DOHH2 (cell line): ENCODE measurements around the gene PGGHG.
"Not testable (repeated sequence)": the region's sequence is repeated elsewhere in the genome, so short reads cannot be mapped to it uniquely, and the experiment has no call there.

Source experiments
- H3F3A ChIP-seq: fragments of 200-600 bp; sonication (generic), shearing (Covaris generic); 2 replicates; pipeline ENCODE4 v1.6.0; 2016; ENCODE audit warnings: antibody characterized with exemption, mild to moderate bottlenecking; ENCODE audit not compliant: control insufficient read depth, insufficient read depth
- H3K27ac ChIP-seq: fragments of 200-600 bp; sonication (generic); 2 replicates; pipeline ENCODE4 v1.5.1; 2014; ENCODE audit warnings: low read depth, mild to moderate bottlenecking, low read length, moderate library complexity
- H3K27me3 ChIP-seq: fragments of 200-600 bp; sonication (generic); 2 replicates; pipeline ENCODE4 v1.6.1; 2014; ENCODE audit warnings: mild to moderate bottlenecking, low read length, mixed read lengths; ENCODE audit not compliant: control insufficient read depth
- H3K36me3 ChIP-seq: fragments of 200-600 bp; sonication (generic); 2 replicates; pipeline ENCODE4 v1.6.1; 2014; ENCODE audit warnings: mild to moderate bottlenecking, low read length, moderate library complexity, mixed read lengths; ENCODE audit not compliant: control insufficient read depth
- H3K4me1 ChIP-seq: fragments of 200-600 bp; sonication (generic); 2 replicates; pipeline ENCODE4 v1.6.1; 2014; ENCODE audit warnings: mild to moderate bottlenecking, low read length, mixed read lengths; ENCODE audit not compliant: control insufficient read depth
- H3K4me2 ChIP-seq: fragments of 200-600 bp; sonication (generic); 2 replicates; pipeline ENCODE4 v1.6.0; 2014; ENCODE audit warnings: mild to moderate bottlenecking, low read length, moderate library complexity
- H3K4me3 ChIP-seq: fragments of 200-600 bp; sonication (generic); 2 replicates; pipeline ENCODE4 v1.5.1; 2014; ENCODE audit warnings: mild to moderate bottlenecking, low read length, mixed read lengths
- H3K79me2 ChIP-seq: fragments of 200-600 bp; sonication (generic); 2 replicates; pipeline ENCODE4 v1.6.1; 2014; ENCODE audit warnings: mild to moderate bottlenecking, low read length, mixed read lengths; ENCODE audit not compliant: control insufficient read depth
- H3K9me2 ChIP-seq: fragments of 200-600 bp; sonication (generic); replicated peaks from 2 replicates; pipeline ENCODE4 v1.6.1; 2014; ENCODE audit warnings: mild to moderate bottlenecking, low read length, mixed read lengths; ENCODE audit not compliant: control insufficient read depth
- H3K9me3 ChIP-seq: fragments of 200-600 bp; sonication (generic); 2 replicates; pipeline ENCODE4 v1.6.1; 2014; ENCODE audit warnings: antibody characterized with exemption, low read length, mixed read lengths; ENCODE audit not compliant: control insufficient read depth, insufficient read depth
- H4K20me1 ChIP-seq: fragments of 200-600 bp; sonication (generic); 2 replicates; pipeline ENCODE4 v1.6.0; 2014; ENCODE audit warnings: low read depth, mild to moderate bottlenecking, antibody characterized with exemption, low read length, moderate library complexity; ENCODE audit not compliant: control insufficient read depth, insufficient read depth
- CTCF ChIP-seq: fragments of 200-600 bp; sonication (generic); IDR thresholded peaks from one replicate; pipeline ENCODE4 v1.5.1; 2014; ENCODE audit warnings: antibody characterized with exemption, mild to moderate bottlenecking, low read depth, low read length; ENCODE audit not compliant: poor library complexity, severe bottlenecking
- EZH2phosphoT487 ChIP-seq: fragments of 200-600 bp; sonication (generic); IDR thresholded peaks from 2 replicates; pipeline ENCODE4 v1.6.1; 2017; ENCODE audit warnings: borderline replicate concordance, mild to moderate bottlenecking, antibody characterized with exemption, low read length, moderate library complexity, mixed read lengths

The PGGHG gene

DNA sequence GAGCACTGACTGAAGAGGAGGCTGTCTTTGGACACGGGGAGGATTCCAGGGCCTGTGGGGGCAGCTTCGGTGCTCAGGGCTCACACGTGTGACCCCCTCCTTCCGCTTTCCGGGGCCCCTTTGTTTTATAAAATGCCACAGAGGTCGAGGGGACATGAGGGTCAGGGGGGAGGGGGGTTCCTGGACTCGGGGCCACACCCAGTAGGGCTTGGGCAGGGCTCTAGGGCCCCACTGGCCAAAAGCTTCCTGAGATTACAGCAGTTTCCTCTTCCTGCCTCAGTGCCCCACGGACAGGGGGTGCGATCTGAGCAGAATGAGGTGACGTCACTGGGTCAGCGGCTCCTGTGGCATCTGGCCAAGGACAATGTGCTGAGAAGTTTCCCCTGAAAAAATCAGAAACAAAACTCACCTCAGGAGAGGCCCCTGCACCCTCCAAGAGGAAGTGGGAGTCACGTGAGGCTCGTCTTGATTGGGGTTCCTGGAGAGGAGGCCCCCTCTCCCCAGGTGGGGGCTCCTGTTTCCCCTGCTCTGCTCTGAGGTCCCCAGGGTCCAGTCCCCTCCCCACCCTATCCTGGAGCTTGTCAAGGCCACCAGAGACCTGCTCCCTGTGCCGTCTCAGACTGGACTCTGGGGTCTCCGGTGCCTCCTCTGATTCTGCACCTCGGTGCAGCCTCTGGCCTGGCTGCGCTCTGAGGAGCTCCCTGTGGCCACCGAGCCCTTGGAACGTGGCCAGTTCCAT, 38.1 kb downstream of the PGGHG start:
- H3F3A ChIP-seq = peaks cover 26% of the 10 kb centered on the region
- peaks cover 62% of the 10 kb centered on the region for H3K4me1 ChIP-seq
- H3K9me3 ChIP-seq = peaks cover 6% of the 10 kb centered on the region; the same call in 1 of the 2 replicates
- H3K4me3 ChIP-seq = peak overlapping the region; percentile 69
- no peaks in the 10 kb centered on the region for H3K79me2 ChIP-seq
- peak overlapping the region; percentile 92 for H3K27ac ChIP-seq
- no peaks in the 10 kb centered on the region for H3K27me3 ChIP-seq
- no peaks in the 10 kb centered on the region for H4K20me1 ChIP-seq
- H3K9me2 ChIP-seq = no peaks in the 10 kb centered on the region
- TF ChIP-seq CTCF (no peak), EZH2phosphoT487 (no peak)
- H3K36me3 ChIP-seq = no peaks in the 10 kb centered on the region
- H3K4me2 ChIP-seq = peak overlapping the region; percentile 92

DNA sequence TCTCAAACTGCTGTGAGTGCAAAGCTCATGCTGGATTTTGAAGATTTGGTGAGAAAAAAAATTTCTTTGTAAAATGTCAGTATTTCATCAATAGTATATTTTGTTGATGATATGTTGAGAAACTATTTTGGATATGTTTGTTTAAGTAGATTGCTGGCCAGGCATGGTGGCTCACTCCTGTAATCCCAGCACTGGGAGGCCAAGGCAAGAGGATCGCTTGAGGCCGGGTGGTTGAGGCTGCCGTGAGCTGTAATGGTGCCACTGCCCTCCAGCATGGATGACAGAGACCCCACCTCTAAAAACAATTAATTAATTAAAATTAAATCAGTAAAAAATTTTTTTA, 38.6 kb downstream of the PGGHG start:
- Histone ChIP-seq H3K4me3 (peak overlapping the region; percentile 69), H3K27me3 (no peaks in the 10 kb centered on the region), H4K20me1 (no peaks in the 10 kb centered on the region), H3K27ac (peak overlapping the region; percentile 92), H3K36me3 (no peaks in the 10 kb centered on the region), H3K9me3 (peaks cover 6% of the 10 kb centered on the region; the same call in 1 of the 2 replicates), H3K4me2 (peak overlapping the region; percentile 92), H3K4me1 (peaks cover 63% of the 10 kb centered on the region), H3K79me2 (no peaks in the 10 kb centered on the region), H3K9me2 (no peaks in the 10 kb centered on the region), H3F3A (peaks cover 26% of the 10 kb centered on the region)
- TF ChIP-seq EZH2phosphoT487 (no peak), CTCF (no peak)

DNA sequence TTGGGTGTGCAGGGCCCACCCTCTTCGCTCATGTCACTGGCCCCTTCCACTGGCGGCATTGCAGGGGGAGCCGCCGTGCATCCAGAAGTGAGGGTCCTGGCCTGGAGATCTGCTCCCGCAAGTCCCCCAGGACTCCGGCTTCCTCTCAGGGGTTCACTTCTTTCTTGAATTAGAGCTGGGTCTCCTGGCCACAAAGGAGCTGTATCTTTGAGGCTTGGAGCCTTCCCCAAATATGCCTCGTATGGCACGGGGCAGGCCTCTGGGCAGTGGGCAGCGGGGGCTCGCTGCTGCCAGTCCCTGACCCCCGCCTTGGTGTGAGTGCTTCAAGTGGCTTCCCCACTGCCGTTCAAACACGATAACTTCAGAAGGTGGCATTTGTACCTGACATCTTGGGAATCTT, 39.1 kb downstream of the PGGHG start:
- Histone ChIP-seq H3K9me2 (no peaks in the 10 kb centered on the region), H3K27me3 (no peaks in the 10 kb centered on the region), H3K4me3 (no peak overlapping the region), H3K36me3 (no peaks in the 10 kb centered on the region), H3K4me2 (0 out of 2 replicates have a peak overlapping the region, but pooled peaks have one; percentile 2), H4K20me1 (no peaks in the 10 kb centered on the region), H3K4me1 (peaks cover 67% of the 10 kb centered on the region), H3F3A (peaks cover 26% of the 10 kb centered on the region), H3K27ac (peak overlapping the region; percentile 73; the same call in 1 of the 2 replicates), H3K79me2 (no peaks in the 10 kb centered on the region), H3K9me3 (peaks cover 6% of the 10 kb centered on the region; the same call in 1 of the 2 replicates)
- TF ChIP-seq CTCF (no peak), EZH2phosphoT487 (no peak)

DNA sequence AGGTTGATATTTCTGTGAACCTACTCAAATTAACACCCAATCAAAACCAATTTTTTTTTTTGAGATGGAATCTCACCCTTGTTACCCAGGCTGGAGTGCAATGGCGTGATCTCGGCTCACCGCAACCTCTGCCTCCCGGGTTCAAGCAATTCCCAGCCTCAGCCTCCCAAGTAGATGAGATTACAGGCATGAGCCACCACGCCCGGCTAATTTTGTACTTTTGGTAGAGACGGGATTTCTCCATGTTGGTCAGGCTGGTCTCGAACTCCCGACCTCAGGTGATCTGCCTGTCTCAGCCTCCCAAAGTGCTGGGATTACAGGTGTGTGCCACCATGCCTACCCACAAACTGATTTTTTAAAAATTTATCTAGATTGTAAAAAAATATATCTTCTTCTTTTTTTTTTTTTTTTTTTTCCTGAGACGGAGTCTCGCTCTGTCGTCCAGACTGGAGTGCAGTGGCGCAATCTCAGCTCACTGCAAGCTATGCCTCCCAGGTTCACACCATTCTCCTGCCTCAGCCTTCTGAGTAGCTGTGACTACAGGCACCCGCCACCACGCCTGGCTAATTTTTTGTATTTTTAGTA, 39.7 kb downstream of the PGGHG start:
- Histone ChIP-seq H3K4me3 (peak overlapping the region; percentile 59), H3K4me1 (peaks cover 64% of the 10 kb centered on the region), H3K4me2 (peak overlapping the region; percentile 49), H3K27ac (peak overlapping the region; percentile 73), H3F3A (peaks cover 26% of the 10 kb centered on the region)
- not testable (repeated sequence) for H3K9me2 ChIP-seq, H3K36me3 ChIP-seq, H3K79me2 ChIP-seq, H3K27me3 ChIP-seq, H3K9me3 ChIP-seq, H4K20me1 ChIP-seq
